IMR-90 (cell line): Measurements from ENCODE around the gene DRD2. TPM values are rescaled to one million over a fixed set of nuclear protein-coding genes. Genes with fewer than 3 reads are reported as not detected.

Experiments
- ATAC-seq: fragments of 200-7000 bp; cut with Tn5 transposase; 2 replicates; pipeline ENCODE4 v1.9.1; 2020; ENCODE audit warnings: low read depth, mild to moderate bottlenecking, moderate library complexity
- BruUV-seq: library from RNA; stranded (reverse); fragments of 400-500 nt; replicated peaks from 2 replicates; lab custom pipeline; 2021; lab: Mats Ljungman, UMichigan
- CTCF ChIA-PET: fragments of 300-600 bp; formaldehyde crosslinking; extraction: SDS; loops from one replicate; lab custom pipeline; 2021; ENCODE audit warnings: antibody characterized with exemption; lab: Yijun Ruan, JAX
- POLR2A ChIA-PET: fragments of 300-600 bp; sonication (Branson Sonifier 250); formaldehyde crosslinking; loops from one replicate; lab custom pipeline; 2022; ENCODE audit warnings: antibody characterized with exemption; ENCODE audit not compliant: unreplicated experiment; lab: Charles Lee
- DNase-seq: peaks from one replicate; pipeline ENCODE4 v3.0.0; 2013
- H2AFZ ChIP-seq: replicated peaks from 2 replicates; pipeline ENCODE3; 2013; ENCODE audit warnings: low read length, mild to moderate bottlenecking; ENCODE audit not compliant: poor library complexity
- H2AK5ac ChIP-seq: 2 replicates; pipeline ENCODE4 v1.6.1; 2013; ENCODE audit warnings: low read depth, low read length, inconsistent platforms
- H2AK9ac ChIP-seq: replicated peaks from 2 replicates; pipeline ENCODE3; 2013; ENCODE audit warnings: mild to moderate bottlenecking, low read depth, low read length, moderate library complexity; ENCODE audit not compliant: poor library complexity
- H2BK120ac ChIP-seq: 2 replicates; pipeline ENCODE4 v1.6.1; 2013; ENCODE audit warnings: low read depth, low read length, inconsistent platforms
- H2BK15ac ChIP-seq: 3 replicates; pipeline ENCODE4 v1.6.1; 2013; ENCODE audit warnings: low read depth, low read length, inconsistent platforms
- H2BK20ac ChIP-seq: 2 replicates; pipeline ENCODE4 v1.6.1; 2013; ENCODE audit warnings: low read depth, mild to moderate bottlenecking, inconsistent platforms, low read length, moderate library complexity
- H2BK5ac ChIP-seq: 2 replicates; pipeline ENCODE4 v1.6.1; 2013; ENCODE audit warnings: mild to moderate bottlenecking, low read depth, low read length, inconsistent platforms; ENCODE audit not compliant: poor library complexity, severe bottlenecking
- H3K14ac ChIP-seq: replicated peaks from 2 replicates; pipeline ENCODE4 v1.6.1; 2013; ENCODE audit warnings: low read depth, low read length, inconsistent platforms
- H3K18ac ChIP-seq: 2 replicates; pipeline ENCODE4 v1.6.1; 2013; ENCODE audit warnings: low read depth, low read length, control low read depth
- H3K23ac ChIP-seq: 2 replicates; pipeline ENCODE4 v1.6.1; 2013; ENCODE audit warnings: low read depth, low read length, inconsistent platforms
- H3K27ac ChIP-seq: 2 replicates; pipeline ENCODE4 v1.5.1; 2013; ENCODE audit warnings: mild to moderate bottlenecking, control low read depth, low read length; ENCODE audit not compliant: insufficient read depth
- H3K27me3 ChIP-seq: 2 replicates; pipeline ENCODE4 v1.6.1; 2013; ENCODE audit warnings: low read length; ENCODE audit not compliant: control insufficient read depth, insufficient read depth
- H3K36me3 ChIP-seq: 2 replicates; pipeline ENCODE4 v1.6.1; 2013; ENCODE audit warnings: low read length, mixed read lengths; ENCODE audit not compliant: control insufficient read depth, insufficient read depth
- H3K4ac ChIP-seq: 2 replicates; pipeline ENCODE4 v1.6.1; 2013; ENCODE audit warnings: low read depth, low read length, inconsistent platforms
- H3K4me1 ChIP-seq: 2 replicates; pipeline ENCODE4 v1.6.1; 2013; ENCODE audit warnings: low read length, mixed read lengths; ENCODE audit not compliant: control insufficient read depth, insufficient read depth
- H3K4me2 ChIP-seq: 2 replicates; pipeline ENCODE4 v1.6.1; 2013; ENCODE audit warnings: low read depth, mild to moderate bottlenecking, control low read depth, low read length, moderate library complexity
- H3K4me3 ChIP-seq: 2 replicates; pipeline ENCODE4 v1.5.1; 2013; ENCODE audit warnings: low read depth, mild to moderate bottlenecking, control low read depth, low read length, moderate library complexity; ENCODE audit not compliant: insufficient read depth
- H3K56ac ChIP-seq: 2 replicates; pipeline ENCODE4 v1.6.1; 2013; ENCODE audit warnings: low read length, inconsistent platforms; ENCODE audit not compliant: insufficient read depth; ENCODE audit errors: extremely low read depth
- H3K79me1 ChIP-seq, 2 experiments: 2 replicates each; pipeline ENCODE4 v1.6.1; 2013; ENCODE audit warnings: low read length in 2 of 2, inconsistent platforms in 1 of 2, low read depth in 1 of 2
- H3K9ac ChIP-seq: 2 replicates; pipeline ENCODE4 v1.6.1; 2013; ENCODE audit warnings: low read depth, low read length, control low read depth
- H3K9me1 ChIP-seq: 2 replicates; pipeline ENCODE4 v1.6.1; 2013; ENCODE audit warnings: low read length, inconsistent platforms; ENCODE audit not compliant: insufficient read depth
- H3K9me3 ChIP-seq: 2 replicates; pipeline ENCODE4 v1.6.1; 2013; ENCODE audit warnings: low read length; ENCODE audit not compliant: control insufficient read depth, insufficient read depth
- H4K20me1 ChIP-seq: 2 replicates; pipeline ENCODE4 v1.6.1; 2013; ENCODE audit warnings: low read length, inconsistent platforms; ENCODE audit not compliant: insufficient read depth
- H4K5ac ChIP-seq: 2 replicates; pipeline ENCODE4 v1.6.1; 2013; ENCODE audit warnings: mild to moderate bottlenecking, low read depth, low read length, control low read depth
- H4K8ac ChIP-seq, 2 experiments: 2 replicates each; pipeline ENCODE4 v1.6.1; 2013; ENCODE audit warnings: low read depth in 2 of 2, low read length in 2 of 2, control low read depth in 1 of 2, inconsistent platforms in 1 of 2
- H4K91ac ChIP-seq: 2 replicates; pipeline ENCODE4 v1.6.1; 2013; ENCODE audit warnings: low read depth, low read length, inconsistent platforms; ENCODE audit not compliant: insufficient read depth
- BHLHE40 ChIP-seq: fragments of 150-350 bp; IDR thresholded peaks from 2 replicates; pipeline ENCODE4 v1.6.1; 2016; ENCODE audit warnings: mild to moderate bottlenecking, low read depth, low read length
- CEBPB ChIP-seq: IDR thresholded peaks from 2 replicates; pipeline ENCODE4 v1.6.1; 2012; ENCODE audit warnings: low read depth, low read length, improper control_type of control experiment
- CHD1 ChIP-seq: IDR thresholded peaks from 2 replicates; pipeline ENCODE4 v1.6.1; 2012; ENCODE audit warnings: low read depth, low read length, improper control_type of control experiment
- CTCF ChIP-seq: conservative IDR thresholded peaks from 2 replicates; pipeline ENCODE4 v1.5.1; 2012; ENCODE audit warnings: mild to moderate bottlenecking, low read depth, low read length, improper control_type of control experiment
- ELK1 ChIP-seq: fragments of 150-350 bp; IDR thresholded peaks from 2 replicates; pipeline ENCODE4 v1.6.1; 2016; ENCODE audit warnings: low read depth, mild to moderate bottlenecking, low read length, moderate library complexity, borderline replicate concordance
- FOS ChIP-seq: fragments of 150-350 bp; IDR thresholded peaks from 2 replicates; pipeline ENCODE4 v1.6.1; 2016; ENCODE audit warnings: low read depth, low read length
- MAFK ChIP-seq: IDR thresholded peaks from 2 replicates; pipeline ENCODE4 v1.6.1; 2012; ENCODE audit warnings: low read depth, low read length, improper control_type of control experiment
- MAZ ChIP-seq: IDR thresholded peaks from 2 replicates; pipeline ENCODE4 v1.6.1; 2012; ENCODE audit warnings: low read depth, mild to moderate bottlenecking, low read length, improper control_type of control experiment, moderate library complexity, borderline replicate concordance
- MXI1 ChIP-seq: IDR thresholded peaks from 2 replicates; pipeline ENCODE4 v1.6.1; 2012; ENCODE audit warnings: low read depth, mild to moderate bottlenecking, low read length, moderate library complexity, borderline replicate concordance
- NFE2L2 ChIP-seq: fragments of 150-350 bp; IDR thresholded peaks from 2 replicates; pipeline ENCODE4 v1.6.1; 2016; ENCODE audit warnings: low read depth, mild to moderate bottlenecking, low read length
- POLR2A ChIP-seq: IDR thresholded peaks from 2 replicates; pipeline ENCODE4 v1.6.1; 2012; ENCODE audit warnings: mild to moderate bottlenecking, low read depth, low read length
- RAD21 ChIP-seq: IDR thresholded peaks from 2 replicates; pipeline ENCODE4 v1.6.1; 2012; ENCODE audit warnings: low read length, improper control_type of control experiment
- RCOR1 ChIP-seq: IDR thresholded peaks from 2 replicates; pipeline ENCODE4 v1.6.1; 2012; ENCODE audit warnings: mild to moderate bottlenecking, low read length, improper control_type of control experiment; ENCODE audit not compliant: insufficient replicate concordance
- RFX5 ChIP-seq: IDR thresholded peaks from 2 replicates; pipeline ENCODE4 v1.8.0; 2012; ENCODE audit warnings: low read depth, mild to moderate bottlenecking, low read length, moderate library complexity
- SMC3 ChIP-seq: fragments of 150-350 bp; IDR thresholded peaks from 2 replicates; pipeline ENCODE4 v1.6.1; 2016; ENCODE audit warnings: low read depth, mild to moderate bottlenecking, antibody characterized with exemption, low read length, moderate library complexity
- USF2 ChIP-seq: fragments of 150-350 bp; IDR thresholded peaks from 2 replicates; pipeline ENCODE4 v1.6.1; 2017; ENCODE audit warnings: mild to moderate bottlenecking, antibody characterized with exemption, low read length, low read depth
- WGBS, 2 experiments: methylation state at CpG; one replicate each; pipeline versions ENCODE4 v1.1.5 to v1.1.7; 2013; ENCODE audit warnings: missing lambda C conversion rate in 2 of 2; ENCODE audit not compliant: insufficient read length in 1 of 2; ENCODE audit errors: extremely low coverage in 2 of 2; 5-methylcytosine and 5-hydroxymethylcytosine counted together
- dilution Hi-C: fragments of 300-500 bp; cut with HindIII; formaldehyde crosslinking; loops from one replicate; pipeline ENCODE4 v1.14.3; 2018; ENCODE audit warnings: low sequenced_read_pairs; ENCODE audit not compliant: unreplicated experiment
- in situ Hi-C: fragments of 300-500 bp; cut with MboI; formaldehyde crosslinking; loops from 3 replicates; pipeline ENCODE4 v1.14.3; 2019; ENCODE audit warnings: low sequenced_read_pairs, inconsistent platforms, mixed read lengths
- intact Hi-C: fragments of 100-400 bp; cut with micrococcal nuclease; formaldehyde crosslinking; loops from 2 replicates; pipeline ENCODE4 v1.10.0; 2022
- polyA plus RNA-seq, 3 experiments: library from polyadenylated mRNA; depleted of rRNA; stranded (reverse); fragments of >200 nt; gene quantifications; 2 replicates each; pipeline ENCODE4 v1.2.3, GENCODE V29; 2012; ENCODE audit warnings: low replicate concordance in 1 of 3
- total RNA-seq: library from RNA; depleted of rRNA; stranded (reverse); fragments of >200 nt; gene quantifications from 2 replicates; pipeline ENCODE4 v1.2.3, GENCODE V29; 2012

Gene DRD2
- total and polyA plus RNA-seq, 2 of the 4 experiments (the other 2 are of a cell fraction) = not detected

GRCh38 chr11:113404859-113405430, 70.3 kb downstream of the DRD2 start:
- no peak overlapping the region for H3K14ac ChIP-seq
- DNase-seq (no peak), ATAC-seq (no peak)
- H3K4me2 ChIP-seq = no peak overlapping the region
- no peak overlapping the region for H3K4me3 ChIP-seq
- intact Hi-C loops = no loop called here
- H3K27me3 ChIP-seq = peaks cover 28% of the 10 kb centered on the region
- H3K79me1 ChIP-seq = no peaks in the 10 kb centered on the region
- no peak overlapping the region for H4K91ac ChIP-seq
- CTCF ChIA-PET = no interaction called here
- POLR2A ChIA-PET = no interaction called here
- H2BK120ac ChIP-seq = no peak overlapping the region
- no TSS peak for BruUV-seq
- no peak overlapping the region for H4K8ac ChIP-seq
- WGBS, 2 experiments = no CpG with 5 or more reads among the region's 7 CpGs
- dilution Hi-C loops = no loop called here
- H2BK15ac ChIP-seq = no peak overlapping the region
- H2BK20ac ChIP-seq = no peak overlapping the region
- H2AFZ ChIP-seq = no peak overlapping the region
- no peaks in the 10 kb centered on the region for H4K20me1 ChIP-seq
- no peak for TF ChIP-seq SMC3
- TF ChIP-seq USF2 = no peak
- TF ChIP-seq MAFK = no peak
- TF ChIP-seq MXI1 = no peak
- no peak for TF ChIP-seq CTCF
- no peak for TF ChIP-seq RCOR1
- TF ChIP-seq NFE2L2 = no peak
- no peak for TF ChIP-seq FOS
- no peak for TF ChIP-seq CEBPB
- TF ChIP-seq ELK1 = no peak
- no peak for TF ChIP-seq POLR2A
- TF ChIP-seq CHD1 = no peak
- no peak for TF ChIP-seq RAD21
- no peak for TF ChIP-seq BHLHE40
- no peak for TF ChIP-seq MAZ
- no peak for TF ChIP-seq RFX5
- no peak overlapping the region for H3K9ac ChIP-seq
- no peak overlapping the region for H3K23ac ChIP-seq
- in situ Hi-C loops = no loop called here
- H3K4ac ChIP-seq = no peak overlapping the region
- no peaks in the 10 kb centered on the region for H3K4me1 ChIP-seq
- no peak overlapping the region for H3K27ac ChIP-seq
- no peaks in the 10 kb centered on the region for H3K36me3 ChIP-seq
- H3K56ac ChIP-seq = no peak overlapping the region
- H2BK5ac ChIP-seq = no peak overlapping the region
- no peak overlapping the region for H3K18ac ChIP-seq
- no peak overlapping the region for H2AK5ac ChIP-seq
- H3K9me1 ChIP-seq = no peaks in the 10 kb centered on the region
- no peak overlapping the region for H2AK9ac ChIP-seq
- no peak overlapping the region for H4K5ac ChIP-seq
- no peaks in the 10 kb centered on the region for H3K9me3 ChIP-seq
